ENCODE results near the gene SESTD1.

GRCh38 chr2:179133016-179133415 is 131.6 kb downstream of the SESTD1 start:
- TF ChIP-seq NONO (IDR thresholded peaks at IDR 0.05; ENCODE audit: low read depth in 2 of 2, low read length in 1 of 2) (no peak), KDM4B (IDR thresholded peaks at IDR 0.05; ENCODE audit: borderline replicate concordance in 2 of 2, low read depth in 1 of 2) (no peak), POLR2A (conservative IDR thresholded peaks at IDR 0.05) (no peak), BACH1 (tag; IDR thresholded peaks at IDR 0.05) (no peak), ZNF707 (CRISPR knock-in tag; conservative IDR thresholded peaks at IDR 0.05) (no peak), CTCF (IDR thresholded peaks at IDR 0.05 in 2 of 3, conservative IDR thresholded peaks at IDR 0.05 in 1 of 3; ENCODE audit: insufficient read depth in 2 of 3, low read depth in 1 of 3, low read length in 3 of 3) (no peak), U2AF1 (optimal IDR thresholded peaks at IDR 0.05; ENCODE audit: low read depth, low read length) (no peak), STAT5B (CRISPR knock-in tag; IDR thresholded peaks at IDR 0.05) (no peak), WHSC1 (IDR thresholded peaks at IDR 0.05; ENCODE audit: low read length) (no peak)
- TF ChIP-seq, protein P1, sequence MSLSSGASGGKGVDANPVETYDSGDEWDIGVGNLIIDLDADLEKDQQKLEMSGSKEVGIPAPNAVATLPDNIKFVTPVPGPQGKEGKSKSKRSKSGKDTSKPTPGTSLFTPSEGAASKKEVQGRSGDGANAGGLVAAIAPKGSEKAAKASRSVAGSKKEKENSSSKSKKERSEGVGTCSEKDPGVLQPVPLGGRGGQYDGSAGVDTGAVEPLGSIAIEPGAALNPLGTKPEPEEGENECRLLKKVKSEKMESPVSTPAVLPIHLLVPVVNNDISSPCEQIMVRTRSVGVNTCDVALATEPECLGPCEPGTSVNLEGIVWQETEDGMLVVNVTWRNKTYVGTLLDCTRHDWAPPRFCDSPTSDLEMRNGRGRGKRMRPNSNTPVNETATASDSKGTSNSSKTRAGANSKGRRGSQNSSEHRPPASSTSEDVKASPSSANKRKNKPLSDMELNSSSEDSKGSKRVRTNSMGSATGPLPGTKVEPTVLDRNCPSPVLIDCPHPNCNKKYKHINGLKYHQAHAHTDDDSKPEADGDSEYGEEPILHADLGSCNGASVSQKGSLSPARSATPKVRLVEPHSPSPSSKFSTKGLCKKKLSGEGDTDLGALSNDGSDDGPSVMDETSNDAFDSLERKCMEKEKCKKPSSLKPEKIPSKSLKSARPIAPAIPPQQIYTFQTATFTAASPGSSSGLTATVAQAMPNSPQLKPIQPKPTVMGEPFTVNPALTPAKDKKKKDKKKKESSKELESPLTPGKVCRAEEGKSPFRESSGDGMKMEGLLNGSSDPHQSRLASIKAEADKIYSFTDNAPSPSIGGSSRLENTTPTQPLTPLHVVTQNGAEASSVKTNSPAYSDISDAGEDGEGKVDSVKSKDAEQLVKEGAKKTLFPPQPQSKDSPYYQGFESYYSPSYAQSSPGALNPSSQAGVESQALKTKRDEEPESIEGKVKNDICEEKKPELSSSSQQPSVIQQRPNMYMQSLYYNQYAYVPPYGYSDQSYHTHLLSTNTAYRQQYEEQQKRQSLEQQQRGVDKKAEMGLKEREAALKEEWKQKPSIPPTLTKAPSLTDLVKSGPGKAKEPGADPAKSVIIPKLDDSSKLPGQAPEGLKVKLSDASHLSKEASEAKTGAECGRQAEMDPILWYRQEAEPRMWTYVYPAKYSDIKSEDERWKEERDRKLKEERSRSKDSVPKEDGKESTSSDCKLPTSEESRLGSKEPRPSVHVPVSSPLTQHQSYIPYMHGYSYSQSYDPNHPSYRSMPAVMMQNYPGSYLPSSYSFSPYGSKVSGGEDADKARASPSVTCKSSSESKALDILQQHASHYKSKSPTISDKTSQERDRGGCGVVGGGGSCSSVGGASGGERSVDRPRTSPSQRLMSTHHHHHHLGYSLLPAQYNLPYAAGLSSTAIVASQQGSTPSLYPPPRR (CRISPR knock-in tag; IDR thresholded peaks at IDR 0.05; ENCODE audit: borderline replicate concordance): no peak

All from K562 (cell line).